Right lobe of liver (tissue), 4 donors: Measurements from ENCODE around the gene PRRX2.

Experiments
- POLR2A ChIP-seq: fragments of 450-650 bp; IDR thresholded peaks from one replicate; pipeline ENCODE4 v1.6.1; 2017; ENCODE audit warnings: antibody characterized with exemption, mild to moderate bottlenecking
- TF ChIP-seq, protein P1 (sequence below), 4 donors: fragments of 200-600 bp in 3 of 4; fragments of 450-650 bp in 1 of 4; IDR thresholded peaks; one replicate each; pipeline versions ENCODE4 v1.5.1 to v1.8.0; 2016 to 2022; ENCODE audit warnings: antibody characterized with exemption in 4 of 4, mild to moderate bottlenecking in 2 of 4
- donor health status: DM: no; HTN: no; CAD: no.
- donor health status: DM: no; HTN: no; CAD: no.
- donor health status: DM: no; HTN: yes; CAD: no.

DNA sequence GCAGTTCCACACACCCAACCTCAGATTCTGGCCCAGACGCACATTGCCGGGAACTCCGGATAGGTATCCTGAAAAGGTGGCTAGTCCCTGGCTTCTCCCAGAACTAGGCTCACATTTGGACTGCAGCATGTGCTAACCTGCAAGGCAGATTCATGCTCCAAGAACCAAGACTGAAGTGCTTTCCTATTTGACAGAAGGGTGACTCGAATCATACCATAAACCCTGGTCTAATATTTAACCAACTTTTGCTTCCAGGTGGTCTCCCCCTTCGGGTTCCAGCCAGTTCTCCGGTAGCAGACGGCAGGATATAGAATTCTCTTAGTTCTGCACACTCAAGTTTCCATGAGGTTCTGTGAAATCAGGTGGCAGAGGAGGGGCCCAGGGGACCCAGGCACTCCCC is 79.8 kb downstream of the PRRX2 start:
- TF ChIP-seq, protein P1, sequence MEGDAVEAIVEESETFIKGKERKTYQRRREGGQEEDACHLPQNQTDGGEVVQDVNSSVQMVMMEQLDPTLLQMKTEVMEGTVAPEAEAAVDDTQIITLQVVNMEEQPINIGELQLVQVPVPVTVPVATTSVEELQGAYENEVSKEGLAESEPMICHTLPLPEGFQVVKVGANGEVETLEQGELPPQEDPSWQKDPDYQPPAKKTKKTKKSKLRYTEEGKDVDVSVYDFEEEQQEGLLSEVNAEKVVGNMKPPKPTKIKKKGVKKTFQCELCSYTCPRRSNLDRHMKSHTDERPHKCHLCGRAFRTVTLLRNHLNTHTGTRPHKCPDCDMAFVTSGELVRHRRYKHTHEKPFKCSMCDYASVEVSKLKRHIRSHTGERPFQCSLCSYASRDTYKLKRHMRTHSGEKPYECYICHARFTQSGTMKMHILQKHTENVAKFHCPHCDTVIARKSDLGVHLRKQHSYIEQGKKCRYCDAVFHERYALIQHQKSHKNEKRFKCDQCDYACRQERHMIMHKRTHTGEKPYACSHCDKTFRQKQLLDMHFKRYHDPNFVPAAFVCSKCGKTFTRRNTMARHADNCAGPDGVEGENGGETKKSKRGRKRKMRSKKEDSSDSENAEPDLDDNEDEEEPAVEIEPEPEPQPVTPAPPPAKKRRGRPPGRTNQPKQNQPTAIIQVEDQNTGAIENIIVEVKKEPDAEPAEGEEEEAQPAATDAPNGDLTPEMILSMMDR (IDR thresholded peaks at IDR 0.05), result no peak
- TF ChIP-seq POLR2A, result no peak
